ENCODE data around the gene CXXC1.

GRCh38 chr18:50301074-50301473, 13.6 kb upstream of the CXXC1 start:
- no peak for TF ChIP-seq POLR2AphosphoS5 (IDR thresholded peaks at IDR 0.05)
- TF ChIP-seq EP300 (IDR thresholded peaks at IDR 0.05), result no peak

Measured in upper lobe of left lung (tissue), 4 donors.